ENCODE measurements around the gene ATOH8.

ATOH8 gene

DNA sequence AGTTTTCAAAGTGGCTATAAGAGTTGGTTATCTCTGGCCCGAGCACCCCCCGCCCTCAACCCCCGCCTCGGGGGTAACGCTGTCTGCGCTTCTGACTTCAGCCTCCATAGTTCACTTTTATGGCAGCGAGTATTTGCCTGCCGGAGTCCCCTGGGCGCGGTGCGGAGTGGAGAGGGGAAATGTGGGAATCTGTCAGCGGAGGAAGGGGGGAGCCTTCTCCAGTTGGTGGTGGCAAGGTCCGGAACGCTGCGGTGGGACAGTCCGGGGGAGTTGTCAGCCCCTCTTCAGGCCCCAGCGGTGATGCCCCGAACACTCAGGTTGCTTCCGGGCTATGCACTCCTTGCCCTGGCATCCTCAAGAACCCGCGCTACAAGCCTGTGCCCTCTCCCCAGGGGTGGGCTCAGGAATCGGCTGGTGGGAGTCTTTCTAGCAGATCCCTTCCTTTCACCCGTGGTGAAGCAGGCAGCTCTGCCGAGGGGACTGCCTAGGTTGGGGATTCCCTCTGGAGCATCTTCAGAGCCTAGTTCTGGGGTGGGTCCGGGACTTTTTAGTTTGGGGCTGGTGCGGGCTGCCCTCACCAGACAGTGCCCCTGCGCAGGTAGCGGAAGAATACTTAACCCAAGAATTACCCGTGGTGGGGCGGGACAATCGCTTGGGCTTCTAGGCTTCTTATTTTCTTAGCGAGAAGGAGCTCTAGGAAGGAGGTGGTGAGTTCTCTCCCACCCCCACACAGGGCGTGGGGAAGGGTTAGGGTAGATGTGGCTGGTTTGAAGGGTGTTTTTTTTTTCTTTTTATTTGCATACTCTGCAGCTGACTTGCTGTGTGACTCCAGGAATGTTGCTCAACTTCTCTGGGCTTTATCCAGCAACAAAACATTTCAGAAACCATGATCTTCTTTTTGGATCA lies 1.6 kb downstream of the ATOH8 start:
- DNase-seq (ENCODE audit: extremely low read depth, low read depth): no peak
- TF ChIP-seq, protein P1, sequence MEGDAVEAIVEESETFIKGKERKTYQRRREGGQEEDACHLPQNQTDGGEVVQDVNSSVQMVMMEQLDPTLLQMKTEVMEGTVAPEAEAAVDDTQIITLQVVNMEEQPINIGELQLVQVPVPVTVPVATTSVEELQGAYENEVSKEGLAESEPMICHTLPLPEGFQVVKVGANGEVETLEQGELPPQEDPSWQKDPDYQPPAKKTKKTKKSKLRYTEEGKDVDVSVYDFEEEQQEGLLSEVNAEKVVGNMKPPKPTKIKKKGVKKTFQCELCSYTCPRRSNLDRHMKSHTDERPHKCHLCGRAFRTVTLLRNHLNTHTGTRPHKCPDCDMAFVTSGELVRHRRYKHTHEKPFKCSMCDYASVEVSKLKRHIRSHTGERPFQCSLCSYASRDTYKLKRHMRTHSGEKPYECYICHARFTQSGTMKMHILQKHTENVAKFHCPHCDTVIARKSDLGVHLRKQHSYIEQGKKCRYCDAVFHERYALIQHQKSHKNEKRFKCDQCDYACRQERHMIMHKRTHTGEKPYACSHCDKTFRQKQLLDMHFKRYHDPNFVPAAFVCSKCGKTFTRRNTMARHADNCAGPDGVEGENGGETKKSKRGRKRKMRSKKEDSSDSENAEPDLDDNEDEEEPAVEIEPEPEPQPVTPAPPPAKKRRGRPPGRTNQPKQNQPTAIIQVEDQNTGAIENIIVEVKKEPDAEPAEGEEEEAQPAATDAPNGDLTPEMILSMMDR (IDR thresholded peaks at IDR 0.05; ENCODE audit: low read depth, low read length): no peak

DNA sequence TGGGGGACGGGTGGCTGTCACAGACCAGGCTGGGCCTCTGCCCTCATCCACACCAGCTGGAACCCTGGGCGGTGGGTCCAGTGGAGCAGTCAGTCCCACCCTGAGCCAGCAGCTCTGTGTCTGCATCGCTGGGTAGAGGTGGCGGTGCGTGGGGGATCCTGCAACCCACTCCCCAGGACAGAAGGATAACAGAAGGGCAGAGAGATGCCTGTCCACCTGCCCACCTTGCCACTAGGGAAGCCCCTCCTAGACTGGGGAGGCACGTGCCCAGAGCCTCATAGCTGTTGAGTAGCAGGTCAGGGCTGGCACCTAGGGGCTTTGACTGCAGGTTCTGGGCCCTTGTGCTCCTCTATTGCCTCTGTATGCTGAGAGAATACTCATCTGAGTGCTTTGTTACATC lies 2.4 kb downstream of the ATOH8 start:
- TF ChIP-seq, protein P1 (IDR thresholded peaks at IDR 0.05; ENCODE audit: low read depth, low read length): no peak
- DNase-seq (ENCODE audit: extremely low read depth, low read depth): no peak

DNA sequence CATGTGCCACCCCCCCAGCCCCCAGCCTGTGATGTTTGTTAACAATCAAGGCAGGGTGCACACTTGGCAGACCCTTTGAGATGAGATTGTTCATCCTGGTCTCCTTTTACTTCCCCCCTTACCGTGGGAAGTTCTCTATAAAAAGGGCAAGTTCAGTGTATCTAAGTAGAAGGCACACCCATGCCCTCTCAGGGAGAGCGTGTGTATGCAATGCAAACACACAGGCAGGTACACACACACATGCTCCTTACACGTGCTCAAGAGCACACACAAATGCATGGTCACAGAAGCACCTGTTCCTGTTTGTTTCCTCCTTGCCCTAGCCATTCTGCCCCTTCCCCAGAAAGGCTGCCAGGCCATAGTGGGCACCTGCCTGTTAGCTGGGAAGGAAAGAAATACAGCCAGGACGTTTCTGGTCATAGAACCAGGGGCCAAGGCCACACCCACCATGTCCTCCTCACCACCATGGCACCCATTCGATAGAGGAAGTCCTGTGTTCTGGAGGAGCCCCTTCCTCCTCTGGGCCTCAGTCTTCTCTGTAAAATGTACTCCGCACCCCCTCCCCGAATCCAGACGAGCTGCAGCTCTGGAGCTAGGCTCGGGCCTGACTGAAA lies 3.1 kb downstream of the ATOH8 start:
- no peak for DNase-seq (ENCODE audit: extremely low read depth, low read depth)
- TF ChIP-seq, protein P1 (IDR thresholded peaks at IDR 0.05; ENCODE audit: low read depth, low read length): no peak

DNA sequence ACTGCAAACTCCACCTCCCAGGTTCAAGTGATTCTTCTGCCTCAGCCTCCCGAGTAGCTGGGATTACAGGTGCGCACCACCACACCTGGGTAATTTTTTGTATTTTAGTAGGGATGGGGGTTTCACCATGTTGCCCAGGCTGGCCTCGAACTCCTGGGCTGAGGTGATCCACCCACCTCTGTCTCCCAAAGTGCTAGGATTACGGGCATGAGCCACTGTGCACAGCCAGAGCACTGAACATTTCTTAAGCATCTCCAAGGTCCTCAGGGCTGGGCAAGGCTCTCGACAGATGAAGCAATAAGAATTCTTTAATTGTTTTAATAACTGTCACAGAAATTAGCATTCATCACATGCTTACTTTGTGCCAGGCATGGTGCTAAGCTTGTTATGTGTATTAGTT lies 4.1 kb downstream of the ATOH8 start:
- TF ChIP-seq, protein P1 (IDR thresholded peaks at IDR 0.05; ENCODE audit: low read depth, low read length): no peak
- DNase-seq (ENCODE audit: extremely low read depth, low read depth): no peak

DNA sequence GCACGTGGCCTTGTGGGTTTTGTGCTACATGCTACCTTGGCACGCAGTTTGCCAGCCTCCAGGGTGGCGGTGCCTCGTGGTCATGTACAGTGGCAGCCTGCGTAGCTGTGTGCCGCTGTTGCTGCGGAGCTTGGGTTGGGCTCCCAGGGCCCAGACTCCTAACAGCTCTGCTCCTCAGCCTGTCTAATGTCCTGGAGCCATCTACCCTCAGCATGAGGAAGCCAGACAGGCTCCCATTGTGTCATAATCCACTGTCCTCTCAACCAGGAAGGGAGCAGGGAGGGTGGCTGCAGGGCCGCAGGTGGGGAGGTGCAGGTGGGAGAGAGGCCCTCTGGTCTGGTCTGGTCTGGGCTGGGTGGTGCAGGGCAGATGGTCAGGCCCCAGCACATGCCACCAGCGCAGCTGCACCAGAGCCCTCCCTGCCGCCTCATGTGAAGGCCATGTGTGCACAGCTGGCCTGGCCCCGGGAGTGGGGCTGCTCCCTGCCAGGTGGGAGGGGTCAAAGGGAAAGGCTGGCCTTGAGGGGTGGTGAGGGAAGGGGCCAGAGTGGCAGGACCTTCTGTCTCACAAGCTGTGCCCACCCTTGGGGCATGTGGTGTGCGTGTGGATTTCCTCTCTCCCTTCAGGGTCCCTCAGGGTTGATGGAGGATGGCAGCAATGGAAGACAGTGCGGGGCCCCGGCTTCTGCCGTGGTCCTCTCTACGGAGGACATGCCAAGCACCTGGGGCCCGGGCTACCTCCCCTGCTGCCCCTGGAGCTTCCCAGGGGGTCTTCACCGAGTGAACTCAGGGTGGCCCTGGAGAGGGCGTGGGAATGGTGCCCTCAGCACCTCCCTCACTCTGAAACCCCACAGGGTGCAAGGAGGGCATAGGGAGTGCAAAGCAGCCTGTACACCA lies 4.8 kb downstream of the ATOH8 start:
- TF ChIP-seq, protein P1 (IDR thresholded peaks at IDR 0.05; ENCODE audit: low read depth, low read length): no peak
- no peak for DNase-seq (ENCODE audit: extremely low read depth, low read depth)

DNA sequence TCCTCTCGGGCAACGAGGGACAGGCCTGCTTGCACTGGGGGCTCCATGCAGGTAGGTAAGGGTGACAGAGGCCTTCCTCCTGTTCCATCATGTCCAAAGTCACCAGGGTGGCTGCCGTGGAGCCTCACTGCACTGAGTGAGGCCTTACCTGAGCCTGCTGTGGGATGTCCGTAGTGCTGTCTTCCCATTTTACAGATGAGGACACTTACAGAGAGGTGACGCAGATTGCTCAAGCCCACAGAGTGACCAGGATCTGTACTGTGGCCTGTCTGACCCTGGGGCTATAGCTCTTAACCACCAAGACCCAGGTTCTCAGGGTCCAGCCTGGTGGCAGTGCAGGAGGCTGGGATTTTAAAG lies 5.4 kb downstream of the ATOH8 start:
- TF ChIP-seq, protein P1 (IDR thresholded peaks at IDR 0.05; ENCODE audit: low read depth, low read length): no peak
- no peak for DNase-seq (ENCODE audit: extremely low read depth, low read depth)

Data from AG09319 (cell line).